Measurements from ENCODE around the gene IQCM. TPM values are rescaled to one million over a fixed set of nuclear protein-coding genes. Genes with fewer than 3 reads are reported as not detected.

Gene IQCM
- total and polyA plus RNA-seq, 10 of the 15 experiments (the other 5 are each of a cell fraction or from before 2014, with no cell fraction given): not detected

GRCh38 chr4:149845743-149846142, 30.1 kb upstream of the IQCM start (continued):
- TF ChIP-seq ZBTB11 (CRISPR knock-in tag; IDR thresholded peaks at IDR 0.05) (no peak), SRF (IDR thresholded peaks at IDR 0.05; ENCODE audit: low read depth in 2 of 2, low read length in 2 of 2) (no peak)

- ATAC-seq: no peak
- TF ChIP-seq NRF1 (conservative IDR thresholded peaks at IDR 0.05; ENCODE audit: low read depth, low read length) (no peak), YY1 (IDR thresholded peaks at IDR 0.05; ENCODE audit: low read depth, low read length) (no peak), E2F4 (IDR thresholded peaks at IDR 0.05; ENCODE audit: low read depth, low read length) (no peak), ZNF687 (IDR thresholded peaks at IDR 0.05) (no peak), SMAD5 (IDR thresholded peaks at IDR 0.05; ENCODE audit: low read depth) (no peak), IRF4 (IDR thresholded peaks at IDR 0.05; ENCODE audit: low read depth, low read length) (no peak), RELB (IDR thresholded peaks at IDR 0.05; ENCODE audit: low read depth) (no peak), YBX1 (IDR thresholded peaks at IDR 0.05) (no peak), RBBP5 (conservative IDR thresholded peaks at IDR 0.05) (no peak), TAF1 (IDR thresholded peaks at IDR 0.05; ENCODE audit: borderline replicate concordance, low read depth, low read length) (no peak)
Measured at GRCh38 chr4:149841686-149842085, 26.0 kb upstream of the IQCM start.

More at GRCh38 chr4:149841686-149842085, 26.0 kb upstream of the IQCM start:
- intact Hi-C loops (cut with micrococcal nuclease; ENCODE audit: unreplicated experiment) (no loop called here), in situ Hi-C loops (cut with MboI) (no loop called here)
- Histone ChIP-seq H3K27ac (ENCODE audit: control insufficient read depth, insufficient read depth) (no peak overlapping the region), H2AFZ (ENCODE audit: control insufficient read depth, low read depth, low read length) (no peak overlapping the region), H3K4me1 (ENCODE audit: control insufficient read depth, insufficient read depth, low read length) (no peaks in the 10 kb centered on the region), H3K36me3 (ENCODE audit: control insufficient read depth in 2 of 2, insufficient read depth in 2 of 2, low read length in 1 of 2) (no peaks in the 10 kb centered on the region), H3K27me3 (replicated peaks in 1 of 2; ENCODE audit: control insufficient read depth in 2 of 2, insufficient read depth in 2 of 2, low read length in 1 of 2) (no peaks in the 10 kb centered on the region), H3K9ac (ENCODE audit: control insufficient read depth, insufficient read depth, low read length) (no peak overlapping the region), H3K4me2 (ENCODE audit: control insufficient read depth, insufficient read depth) (no peak overlapping the region), H4K20me1 (ENCODE audit: control insufficient read depth, insufficient read depth) (no peaks in the 10 kb centered on the region), H3K79me2 (ENCODE audit: control insufficient read depth, insufficient read depth, low read length) (no peaks in the 10 kb centered on the region), H3K9me3 (replicated peaks; ENCODE audit: control insufficient read depth, insufficient read depth, low read length) (no peaks in the 10 kb centered on the region), H3K4me3 (no peak overlapping the region)
- DNase-seq (ENCODE audit: low read depth, low spot score): no peak
- no peak for FAIRE-seq
- POLR2A ChIA-PET: no interaction called here
- CTCF ChIA-PET: no interaction called here
- SMC1A ChIA-PET (ENCODE audit: uncharacterized antibody, unreplicated experiment): no interaction called here
- WGBS (ENCODE audit: insufficient coverage, insufficient replicate concordance, low lambda C conversion rate, missing lambda C conversion rate): 0% methylated on average over 1 of the region's 1 CpG
- RAD21 ChIA-PET (ENCODE audit: unreplicated experiment): no interaction called here
- BruUV-seq (replicated peaks): no TSS peak
